HEK293T (cell line): ENCODE data around the gene ANO7.

Experiments
- ARNT ChIP-seq: fragments of 450-650 bp; IDR thresholded peaks from 2 replicates; pipeline ENCODE4 v1.6.1; 2017; ENCODE audit warnings: mild to moderate bottlenecking
- BHLHE40 ChIP-seq: fragments of 450-650 bp; IDR thresholded peaks from 2 replicates; pipeline ENCODE4 v1.6.1; 2016; ENCODE audit warnings: mild to moderate bottlenecking, moderate library complexity, borderline replicate concordance
- FOXK2 ChIP-seq: fragments of 450-650 bp; IDR thresholded peaks from 2 replicates; pipeline ENCODE4 v1.6.1; 2016; ENCODE audit warnings: mild to moderate bottlenecking
- HDGF ChIP-seq: fragments of 450-650 bp; IDR thresholded peaks from 2 replicates; pipeline ENCODE4 v1.6.1; 2017; ENCODE audit warnings: antibody characterized with exemption, borderline replicate concordance
- NFRKB ChIP-seq: fragments of 450-650 bp; IDR thresholded peaks from 2 replicates; pipeline ENCODE4 v1.6.1; 2016; ENCODE audit warnings: mild to moderate bottlenecking, moderate library complexity
- SP1 ChIP-seq: fragments of 450-650 bp; IDR thresholded peaks from 2 replicates; pipeline ENCODE4 v1.6.1; 2017
- TARDBP ChIP-seq: fragments of 450-650 bp; IDR thresholded peaks from 2 replicates; pipeline ENCODE4 v1.6.1; 2016
- TF ChIP-seq, protein P1 (sequence below): fragments of 450-650 bp; IDR thresholded peaks from 2 replicates; pipeline ENCODE4 v1.6.1; 2016

DNA sequence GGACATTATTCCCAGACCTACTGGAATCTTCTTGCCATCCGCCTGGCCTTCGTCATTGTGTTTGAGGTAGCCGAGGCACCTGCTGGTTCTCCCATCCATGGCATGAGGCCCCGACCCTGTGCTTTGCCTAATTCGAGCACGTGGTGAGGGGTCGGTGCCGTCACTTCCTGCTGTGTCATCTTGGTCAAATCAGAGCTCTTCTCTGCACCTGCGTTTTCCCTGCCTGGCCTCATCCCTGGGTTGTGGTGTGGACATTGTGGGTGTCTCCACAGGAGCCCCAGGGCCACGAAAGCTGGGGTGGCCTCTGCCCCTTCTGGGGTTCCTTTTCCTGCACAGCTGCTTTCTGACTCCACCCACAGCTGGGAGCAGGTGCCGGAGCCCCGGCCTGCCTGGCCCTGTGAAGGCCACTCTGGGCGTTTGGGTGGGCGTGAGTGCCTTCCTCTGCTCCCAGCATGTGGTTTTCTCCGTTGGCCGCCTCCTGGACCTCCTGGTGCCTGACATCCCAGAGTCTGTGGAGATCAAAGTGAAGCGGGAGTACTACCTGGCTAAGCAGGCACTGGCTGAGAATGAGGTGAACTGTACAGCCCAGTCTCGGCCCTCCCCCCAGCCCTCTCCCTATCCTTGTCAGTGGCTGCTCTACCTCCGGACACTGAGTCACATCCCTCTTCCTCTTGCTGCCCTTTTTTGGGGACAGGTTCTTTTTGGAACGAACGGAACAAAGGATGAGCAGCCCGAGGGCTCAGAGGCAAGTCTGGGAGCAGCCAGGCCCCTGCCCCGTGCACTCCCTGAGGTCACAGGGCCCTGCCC lies 34.9 kb downstream of the ANO7 start:
- TF ChIP-seq NFRKB (no peak), FOXK2 (no peak), BHLHE40 (no peak), ARNT (no peak), HDGF (no peak), TARDBP (no peak), SP1 (no peak)
- TF ChIP-seq, protein P1, sequence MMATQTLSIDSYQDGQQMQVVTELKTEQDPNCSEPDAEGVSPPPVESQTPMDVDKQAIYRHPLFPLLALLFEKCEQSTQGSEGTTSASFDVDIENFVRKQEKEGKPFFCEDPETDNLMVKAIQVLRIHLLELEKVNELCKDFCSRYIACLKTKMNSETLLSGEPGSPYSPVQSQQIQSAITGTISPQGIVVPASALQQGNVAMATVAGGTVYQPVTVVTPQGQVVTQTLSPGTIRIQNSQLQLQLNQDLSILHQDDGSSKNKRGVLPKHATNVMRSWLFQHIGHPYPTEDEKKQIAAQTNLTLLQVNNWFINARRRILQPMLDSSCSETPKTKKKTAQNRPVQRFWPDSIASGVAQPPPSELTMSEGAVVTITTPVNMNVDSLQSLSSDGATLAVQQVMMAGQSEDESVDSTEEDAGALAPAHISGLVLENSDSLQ, result no peak
